ENCODE results near the gene CBL.

Gene CBL

DNA sequence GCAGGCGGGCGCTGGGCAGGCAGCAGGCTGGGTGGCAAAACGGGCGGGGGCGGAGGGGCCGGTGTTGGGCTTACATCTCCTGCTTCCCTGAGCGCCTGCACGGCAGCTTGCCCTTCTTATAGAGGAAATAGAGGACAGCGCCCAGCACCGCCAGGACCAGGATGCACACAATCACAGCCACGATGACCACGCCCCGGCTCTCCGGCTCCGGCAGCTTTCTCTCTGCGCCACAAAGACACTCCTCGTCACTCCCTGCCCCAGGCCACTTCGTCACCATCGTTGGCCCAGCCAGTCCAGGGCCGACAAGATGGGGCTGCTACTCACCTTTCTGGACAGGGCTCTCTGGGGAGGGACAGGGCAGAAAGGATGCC, 104.5 kb downstream of the CBL start:
- DNase-seq (ENCODE audit: low spot score), result no peak

DNA sequence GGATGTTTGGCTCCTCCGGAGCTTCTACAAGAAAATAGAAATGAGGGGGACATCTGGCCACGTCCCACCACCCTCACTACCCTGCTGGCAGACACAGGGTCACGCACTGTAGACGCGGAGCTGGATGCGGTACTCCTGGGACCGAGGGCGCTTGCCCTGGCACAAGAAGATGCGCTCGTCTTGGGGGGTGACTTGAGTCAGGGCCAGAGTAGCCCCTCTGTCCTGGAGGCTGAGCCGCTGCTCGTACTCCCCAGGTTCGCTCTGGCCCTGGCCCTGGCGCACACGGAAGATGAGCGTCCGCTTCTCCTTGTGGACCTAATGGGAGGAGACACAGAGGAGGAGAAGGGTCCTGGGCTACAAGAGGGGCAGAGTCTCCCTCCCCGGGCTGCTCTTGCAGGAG, 108.6 kb downstream of the CBL start:
- no peak for DNase-seq (ENCODE audit: low spot score)

DNA sequence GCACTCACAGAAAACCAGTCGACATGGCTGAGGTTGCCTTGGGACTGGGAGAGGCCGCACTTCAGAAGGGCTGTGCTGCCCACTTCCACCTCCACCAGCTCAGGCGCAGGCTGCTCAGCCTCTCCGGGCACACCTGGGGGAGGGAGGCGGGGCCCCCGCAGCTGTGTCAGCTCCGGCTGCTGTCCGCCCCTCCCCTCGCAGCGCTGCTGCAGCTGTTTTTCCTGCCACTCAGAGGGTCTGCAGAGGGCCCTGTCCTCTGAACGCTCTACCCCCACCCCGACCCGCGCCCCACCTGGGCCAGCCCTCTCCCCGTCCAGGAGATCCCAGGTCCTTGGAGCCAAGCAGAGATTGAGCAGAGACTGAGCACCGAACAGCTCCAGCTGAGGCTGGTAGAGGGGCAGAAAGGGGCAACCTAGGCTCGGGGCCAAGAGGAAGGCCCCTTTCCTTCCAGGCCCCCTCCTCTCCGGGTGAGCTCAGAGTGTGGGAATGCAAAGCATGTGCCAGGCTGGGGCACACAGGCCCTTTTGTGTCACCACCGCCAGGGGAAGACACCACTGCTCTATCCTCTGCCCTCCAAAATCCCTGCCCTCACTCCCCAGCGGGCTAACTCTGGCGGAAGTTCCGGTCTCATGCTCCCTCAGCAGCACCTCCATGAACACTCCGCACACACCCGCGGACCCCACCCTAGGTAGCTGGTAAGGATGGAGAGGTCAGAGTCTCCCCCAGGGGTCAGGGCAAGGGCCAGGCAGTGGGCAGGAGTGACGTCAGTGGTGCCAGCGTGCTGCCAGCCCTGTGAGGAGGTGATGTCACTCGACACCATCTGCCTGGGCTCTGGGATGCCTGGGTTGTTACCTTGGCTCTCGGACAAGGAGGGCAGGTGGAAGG, 109.2 kb downstream of the CBL start:
- DNase-seq (ENCODE audit: low spot score), result no peak

DNA sequence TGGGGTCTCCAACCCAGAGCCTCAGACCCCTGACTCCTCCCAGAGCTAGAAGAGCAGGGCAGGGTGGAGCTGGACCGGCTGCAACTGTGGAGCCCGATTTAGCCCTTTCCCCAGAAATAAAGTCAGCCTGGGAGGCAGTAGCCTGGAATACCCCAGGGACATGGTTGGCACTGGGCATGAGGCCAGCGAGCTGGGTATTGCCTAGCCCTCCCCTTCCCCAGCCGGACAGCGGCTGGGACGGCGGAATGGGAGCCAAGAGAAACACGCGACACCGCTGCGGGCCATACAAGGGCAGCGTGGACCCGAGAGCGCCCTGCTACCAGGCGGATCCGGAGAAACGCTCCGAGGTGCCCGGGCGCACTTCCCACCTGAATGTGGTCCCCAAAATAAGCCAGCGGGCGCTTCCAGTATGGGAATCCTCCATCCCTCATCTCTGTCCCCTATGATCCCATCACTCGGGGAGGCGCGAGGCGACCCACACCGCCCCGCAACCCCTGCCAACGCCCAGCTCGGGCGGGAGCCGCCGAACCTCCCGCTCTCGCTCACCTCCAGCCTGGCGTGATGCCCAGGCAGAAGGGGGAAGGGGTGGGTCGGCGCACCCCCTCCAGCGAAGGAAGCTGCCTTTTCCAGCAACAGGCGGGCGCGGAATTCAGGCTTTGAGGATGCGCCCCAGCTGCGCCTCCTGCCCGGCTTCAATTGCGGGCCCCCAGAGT, 110.0 kb downstream of the CBL start:
- no peak for DNase-seq (ENCODE audit: low spot score)

DNA sequence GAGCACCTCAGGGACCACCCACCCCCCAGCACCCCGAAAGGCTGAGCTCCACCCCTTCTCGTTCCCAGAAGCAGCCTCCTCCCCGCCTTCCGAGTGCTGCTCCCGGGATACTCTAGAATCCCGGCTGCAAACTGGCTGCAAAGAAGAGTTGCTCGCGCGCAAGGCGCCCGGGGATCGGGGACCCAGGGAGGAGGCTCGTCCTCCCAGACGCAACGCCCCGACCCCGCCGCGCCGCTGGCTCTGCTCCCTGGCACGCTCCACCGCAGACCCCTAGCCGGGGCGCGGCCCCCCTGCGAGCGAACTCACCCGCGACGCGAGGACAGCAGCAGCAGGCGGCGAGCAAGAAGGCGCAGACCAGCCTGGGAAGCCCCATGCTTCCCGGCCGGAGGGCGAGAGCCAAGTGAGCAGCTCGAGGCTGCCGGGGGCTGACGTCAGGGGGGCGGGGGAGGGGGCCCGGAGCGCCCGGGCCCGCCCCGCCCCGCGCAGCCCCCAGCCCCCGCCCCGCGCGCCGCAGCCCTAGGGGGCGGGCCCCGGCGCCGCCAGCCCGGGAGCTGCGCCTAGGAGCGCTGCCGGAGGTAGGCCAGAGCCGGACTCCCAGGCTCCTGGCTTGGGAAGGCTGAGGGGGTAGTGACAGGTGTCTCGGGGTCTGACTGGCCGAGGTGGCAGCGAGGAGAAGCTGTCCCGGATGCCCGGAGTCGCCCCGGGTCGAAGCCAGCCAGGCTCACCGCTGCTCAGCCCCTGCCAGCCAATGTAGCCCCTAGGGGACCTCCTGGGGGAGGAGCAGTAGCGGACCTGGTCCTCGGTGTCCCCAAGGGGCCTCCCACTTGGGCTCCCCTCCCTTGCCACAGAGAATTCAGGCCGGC, 110.8 kb downstream of the CBL start, which contains the start of gene MCAM:
MCAM (minus strand) TSS at position 402 of the 863 bp plus-strand sequence; CDS start at position 373, 29 bp downstream.
- no peak for DNase-seq (ENCODE audit: low spot score)

DNA sequence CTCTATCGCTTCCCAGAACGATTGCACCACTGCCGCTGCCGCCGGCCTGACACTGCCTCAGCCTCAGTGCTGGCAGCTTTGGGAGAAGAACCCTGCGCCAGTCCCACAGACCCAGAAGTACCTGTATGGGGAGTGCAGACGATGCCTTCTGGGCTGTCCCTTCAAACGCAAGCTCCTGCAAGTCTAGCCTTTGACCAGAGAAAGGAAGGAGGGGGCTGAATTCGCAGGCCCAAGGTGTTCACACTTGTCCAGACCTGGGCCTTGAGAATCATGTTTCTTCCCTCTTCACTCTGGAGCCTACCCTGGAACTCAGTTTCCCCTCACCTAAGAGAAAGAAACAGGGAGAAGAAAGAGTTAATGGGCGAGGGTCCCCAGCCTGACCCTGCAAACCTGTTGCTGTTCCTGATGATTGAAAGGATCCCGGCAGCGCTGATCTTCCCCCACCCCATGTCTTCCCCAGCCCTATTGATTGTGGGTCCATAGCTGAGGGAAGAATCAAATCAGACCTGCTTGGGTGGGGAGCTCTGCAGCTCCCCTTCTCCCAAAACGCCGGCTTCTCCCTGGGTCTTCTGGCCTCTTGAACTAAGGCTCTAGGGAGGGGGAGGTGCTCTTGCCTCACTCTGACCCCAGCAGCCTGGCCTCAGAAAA, 111.6 kb downstream of the CBL start:
- no peak for DNase-seq (ENCODE audit: low spot score)

DNA sequence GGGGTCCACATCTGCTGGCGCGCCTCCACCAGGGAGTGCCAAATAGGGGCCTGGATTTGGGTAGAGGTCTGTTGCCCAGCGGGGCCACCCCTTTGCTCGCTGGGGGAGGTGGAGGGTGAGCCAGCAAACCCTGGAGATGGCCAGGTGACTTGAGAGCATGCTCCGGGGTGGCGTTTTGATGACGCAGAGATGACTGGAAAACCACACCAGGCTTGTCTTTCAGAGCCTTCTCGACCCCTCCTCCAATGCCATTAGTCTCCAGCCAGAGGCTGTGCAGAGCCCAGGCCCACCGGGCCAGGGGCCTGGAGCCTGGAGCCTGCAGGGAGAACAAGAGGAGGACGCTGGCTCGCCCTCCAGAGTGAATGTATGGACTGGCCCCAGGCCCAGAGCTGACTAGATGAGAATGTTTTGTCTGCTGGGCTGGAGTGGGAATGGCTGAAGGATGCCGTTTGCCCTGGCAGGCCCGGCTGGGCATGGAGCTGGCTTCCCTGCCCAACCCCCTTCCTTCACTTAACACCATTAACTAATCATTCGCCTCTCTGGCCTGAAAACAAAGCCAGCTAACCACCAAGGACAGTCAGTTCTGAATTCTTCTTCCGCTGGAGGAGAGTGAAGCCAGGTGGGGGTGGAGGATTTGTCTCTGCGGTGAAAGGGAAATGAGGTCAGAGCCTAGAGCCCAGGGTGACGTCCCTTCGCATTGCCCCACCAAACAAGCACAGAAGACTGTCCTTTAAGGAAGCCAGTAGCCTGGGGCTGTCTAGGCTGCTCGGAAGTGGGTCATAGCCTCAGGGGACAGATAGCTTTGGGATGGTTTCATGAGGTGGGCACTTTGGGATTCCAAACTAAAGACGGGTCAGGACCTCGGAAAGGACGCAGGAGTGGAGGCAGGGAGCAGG, 112.3 kb downstream of the CBL start:
- DNase-seq (ENCODE audit: low spot score), result no peak

DNA sequence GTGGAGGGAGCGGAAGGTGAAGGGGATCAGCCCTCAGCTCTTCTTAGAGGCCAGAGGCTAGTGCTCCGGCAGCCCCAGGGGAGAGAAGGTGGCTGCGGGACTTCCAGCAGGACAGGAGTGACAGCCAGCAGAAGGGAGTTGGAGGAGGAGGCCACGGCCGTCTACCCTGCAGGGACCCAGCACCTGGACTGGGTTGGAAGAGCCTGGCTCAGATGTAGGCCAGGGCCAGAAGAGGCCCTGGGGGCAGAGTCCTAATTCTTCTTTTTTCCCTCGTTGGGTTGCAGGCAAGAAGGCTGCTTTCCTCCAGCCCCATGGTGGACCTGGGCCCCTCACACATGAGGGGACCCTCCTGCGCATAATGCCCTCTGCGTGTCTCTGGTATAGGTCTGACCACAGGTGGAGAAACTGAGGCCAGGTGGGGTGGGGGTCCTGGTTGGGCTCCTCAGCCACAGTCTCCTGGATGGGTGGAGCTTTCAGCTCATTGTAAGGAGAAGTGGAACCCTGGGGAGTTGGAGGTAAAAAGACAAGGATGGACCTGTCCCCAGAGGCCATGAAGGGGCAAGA, 113.1 kb downstream of the CBL start:
- no peak for DNase-seq (ENCODE audit: low spot score)

DNA sequence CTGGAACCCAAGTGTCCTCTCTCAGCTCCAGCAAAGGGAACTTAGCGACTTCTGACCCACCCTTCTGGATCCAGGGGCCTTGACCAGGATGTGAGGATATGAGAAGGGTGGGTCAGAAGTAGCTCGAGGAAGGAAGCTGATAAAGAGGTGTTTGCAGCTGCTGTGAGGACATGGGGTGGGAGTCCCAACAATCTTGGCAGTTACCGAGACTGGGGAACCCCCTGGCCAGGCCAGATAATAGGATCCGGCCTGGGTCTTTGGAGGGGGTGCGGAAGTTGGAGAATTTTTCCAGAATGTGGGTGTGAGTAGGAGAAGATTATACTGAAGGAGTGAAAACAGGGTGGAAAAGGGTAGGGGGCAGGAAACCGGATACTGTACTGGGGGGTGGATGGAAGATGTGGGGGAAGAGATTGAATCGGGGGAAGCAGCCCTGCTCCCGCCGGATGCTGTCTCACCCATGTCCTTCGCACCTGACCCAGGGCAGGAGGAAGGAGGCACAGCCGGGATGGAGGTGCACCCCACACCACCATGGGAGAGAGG, 113.6 kb downstream of the CBL start:
- DNase-seq (ENCODE audit: low spot score), result no peak

DNA sequence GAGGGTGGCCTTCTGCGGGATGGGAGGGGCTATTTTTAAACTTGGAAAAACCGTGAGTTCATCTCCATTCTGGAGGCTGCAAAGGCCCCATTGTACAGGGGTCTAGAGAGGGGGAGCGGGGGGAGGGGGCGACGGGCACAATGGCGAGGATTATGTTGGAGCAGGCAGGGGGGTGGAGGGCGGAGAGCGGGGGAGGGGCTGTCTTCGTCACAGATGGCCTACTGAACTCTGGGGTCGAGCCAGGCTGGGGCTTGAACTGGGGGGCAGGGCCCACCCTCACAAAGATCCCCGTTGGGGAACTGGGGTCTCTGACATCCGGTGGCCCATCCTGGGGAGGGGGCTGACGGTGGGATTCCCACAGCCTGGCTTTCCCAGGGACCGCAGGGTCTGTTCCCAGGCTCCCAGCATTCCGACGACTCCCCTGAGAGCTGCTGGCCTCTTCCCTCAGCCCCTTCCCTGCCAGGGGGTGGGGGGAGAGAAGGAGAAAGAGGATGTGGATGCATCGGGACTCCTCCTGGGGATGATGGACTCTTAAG, 114.2 kb downstream of the CBL start:
- DNase-seq (ENCODE audit: low spot score), result no peak

DNA sequence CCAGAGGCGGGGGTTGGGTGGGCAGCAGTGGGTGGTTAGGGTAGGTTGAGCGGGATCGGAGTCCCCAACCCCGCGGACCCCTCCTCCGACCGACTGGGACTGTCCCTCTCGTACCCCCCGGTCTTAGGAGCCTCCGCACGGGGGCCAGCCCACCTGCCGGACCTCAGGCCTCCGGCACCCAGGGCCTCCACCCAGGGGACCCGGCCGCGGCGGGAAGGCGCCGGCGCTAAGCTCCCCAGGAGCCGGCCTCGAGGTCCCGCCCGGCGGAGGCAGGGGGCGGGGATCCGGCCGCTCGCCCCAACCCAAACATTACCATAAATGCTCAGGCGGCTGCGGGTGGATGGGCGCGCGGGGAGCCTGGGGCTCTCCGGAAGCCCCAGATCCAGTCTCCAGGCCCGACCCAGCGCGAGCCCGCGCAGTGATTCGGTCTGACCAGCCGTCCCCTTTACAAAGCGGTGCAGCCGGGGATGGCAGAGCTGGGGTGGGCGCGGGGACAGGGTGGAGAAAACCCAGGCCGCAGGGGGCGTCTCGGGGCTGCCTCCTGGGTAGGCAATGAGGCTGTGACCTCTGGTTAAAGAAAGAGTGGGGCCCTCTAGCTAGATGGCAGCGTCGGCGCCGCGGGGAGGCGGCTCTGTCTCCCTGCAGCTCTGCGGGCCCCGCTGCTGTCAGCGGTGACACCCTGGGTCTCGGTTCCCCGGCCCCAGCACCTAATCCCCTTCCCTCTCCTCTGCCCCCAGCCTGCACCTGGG, 114.8 kb downstream of the CBL start:
- no peak for DNase-seq (ENCODE audit: low spot score)

DNA sequence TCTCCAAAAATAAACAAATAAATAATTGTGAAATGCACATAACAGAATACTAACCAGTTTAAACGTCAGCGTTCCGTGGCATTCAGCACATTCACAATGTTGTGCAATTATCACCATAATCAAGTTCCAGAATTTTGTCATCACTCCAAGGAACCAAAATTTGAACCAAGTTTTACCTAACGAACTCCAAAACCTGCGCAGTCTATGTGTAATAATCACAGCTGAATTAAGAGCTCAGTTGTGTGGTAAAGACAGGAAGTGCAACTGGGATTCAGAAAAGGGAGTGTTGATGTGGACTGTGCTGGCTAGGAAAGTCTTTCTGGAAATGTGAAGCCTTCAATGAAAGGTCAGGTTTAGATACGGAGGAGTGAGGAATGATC, 116.2 kb downstream of the CBL start:
- DNase-seq (ENCODE audit: low spot score), result no peak

DNA sequence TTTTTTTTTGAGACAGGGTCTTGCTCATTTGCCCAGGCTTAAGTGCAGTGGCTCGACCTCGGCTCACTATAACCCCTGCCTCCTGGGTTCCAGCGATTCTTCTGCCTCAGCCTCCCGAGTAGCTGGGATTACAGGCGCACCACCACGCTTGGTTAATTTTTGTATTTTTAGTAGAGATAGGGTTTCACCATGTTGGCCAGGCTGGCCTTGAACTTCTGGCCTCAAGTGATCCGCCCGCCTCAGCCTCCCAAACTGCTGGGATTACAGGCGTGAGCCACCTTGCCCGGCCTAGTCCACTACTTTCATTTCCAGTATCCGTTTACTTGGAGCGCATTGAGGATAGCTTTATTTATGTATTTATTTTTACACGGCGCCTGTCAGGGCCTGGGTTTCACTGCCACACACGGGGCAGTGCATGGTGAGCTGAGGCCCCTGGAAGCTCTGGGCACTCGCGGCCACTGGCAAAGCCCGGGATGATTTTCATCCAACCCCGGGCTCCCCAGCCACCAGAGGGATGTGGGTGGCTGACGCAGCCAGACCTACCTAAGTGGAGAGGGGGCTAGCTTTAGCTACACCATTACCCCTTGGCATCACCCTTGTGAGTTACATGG, 116.9 kb downstream of the CBL start:
- DNase-seq (ENCODE audit: low spot score), result no peak

DNA sequence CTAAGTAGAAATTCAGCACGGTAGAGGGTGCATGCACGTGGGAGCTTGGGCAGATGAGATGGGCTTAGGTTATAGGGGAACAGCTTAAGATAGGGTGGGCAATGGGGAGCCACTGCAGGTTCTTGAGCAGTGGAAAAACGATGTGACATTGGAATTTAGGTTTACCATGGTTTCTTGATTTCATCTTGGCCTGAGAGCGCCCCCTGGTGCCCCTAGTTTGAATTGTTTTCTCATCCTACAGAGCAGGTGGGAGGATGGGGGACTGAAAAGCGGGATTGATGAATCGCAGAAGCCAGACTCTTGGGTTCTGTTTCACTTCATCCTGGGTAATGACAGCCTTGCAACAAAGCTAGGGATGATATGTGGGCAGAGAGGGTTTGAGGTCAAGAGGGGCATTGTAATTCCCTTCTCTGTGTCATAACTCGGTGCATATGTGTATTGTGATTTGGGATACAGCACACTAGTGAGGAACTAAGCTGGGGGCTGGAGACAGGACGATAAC, 117.4 kb downstream of the CBL start:
- DNase-seq (ENCODE audit: low spot score), result peak; percentile 69

DNA sequence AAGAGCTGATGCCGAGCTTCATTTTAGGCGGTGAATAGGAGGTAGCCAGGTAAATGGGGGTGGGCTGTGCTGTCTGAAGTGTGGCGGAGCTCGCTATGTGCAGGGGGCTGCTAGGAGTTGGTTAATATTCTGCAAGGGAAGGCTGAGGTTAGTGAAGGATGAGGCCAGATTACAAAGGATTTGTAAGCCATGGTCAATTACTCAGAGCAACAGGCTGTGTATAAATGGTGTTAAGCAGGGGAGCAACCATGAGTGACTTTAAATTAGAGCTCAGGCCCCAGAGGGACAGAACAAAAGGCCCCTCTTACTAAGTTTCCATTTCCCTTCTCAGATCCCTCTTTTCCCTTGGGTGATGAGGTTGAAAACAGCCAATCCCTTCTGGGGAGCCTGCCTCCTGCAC, 118.0 kb downstream of the CBL start:
- no peak for DNase-seq (ENCODE audit: low spot score)

DNA sequence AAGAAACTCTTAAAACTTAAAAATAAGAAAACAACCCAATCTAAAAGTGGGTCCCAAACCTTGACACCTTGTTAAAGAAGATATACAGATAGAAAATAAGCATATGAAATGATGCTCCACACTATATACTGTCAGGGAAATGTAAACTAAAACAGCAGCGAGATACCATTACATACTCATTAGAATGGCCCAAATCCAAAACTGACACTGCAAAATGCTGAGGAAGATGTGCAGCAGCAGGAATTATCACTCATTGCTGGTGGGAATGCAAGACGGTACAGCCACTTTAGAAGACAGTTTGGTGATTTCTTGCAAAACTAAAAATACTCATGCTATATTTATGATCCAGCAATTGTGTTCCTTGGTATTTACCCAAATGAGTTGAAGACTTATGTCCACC, 123.2 kb downstream of the CBL start:
- DNase-seq (ENCODE audit: low spot score), result no peak

DNA sequence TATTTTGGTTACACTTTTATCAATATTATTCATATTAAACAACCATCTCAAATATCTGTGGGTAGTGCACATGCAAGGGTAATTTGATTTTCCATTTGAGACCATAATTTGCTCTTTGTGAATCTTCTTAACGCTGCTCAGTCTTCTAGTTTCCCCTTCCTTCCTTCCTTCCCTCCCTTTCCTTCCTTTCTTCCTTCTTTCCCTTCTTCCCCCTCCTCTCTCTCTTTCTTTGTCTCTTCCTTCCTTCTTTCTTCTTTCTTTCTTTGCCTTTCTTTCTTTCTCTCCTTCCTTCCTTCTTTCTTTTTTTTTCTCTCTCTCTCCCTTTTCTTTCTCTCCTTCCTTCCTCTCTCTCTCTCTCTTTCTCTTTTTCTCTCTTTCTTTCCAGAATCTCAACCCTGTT, 124.1 kb downstream of the CBL start:
- DNase-seq (ENCODE audit: low spot score), result no peak

DNA sequence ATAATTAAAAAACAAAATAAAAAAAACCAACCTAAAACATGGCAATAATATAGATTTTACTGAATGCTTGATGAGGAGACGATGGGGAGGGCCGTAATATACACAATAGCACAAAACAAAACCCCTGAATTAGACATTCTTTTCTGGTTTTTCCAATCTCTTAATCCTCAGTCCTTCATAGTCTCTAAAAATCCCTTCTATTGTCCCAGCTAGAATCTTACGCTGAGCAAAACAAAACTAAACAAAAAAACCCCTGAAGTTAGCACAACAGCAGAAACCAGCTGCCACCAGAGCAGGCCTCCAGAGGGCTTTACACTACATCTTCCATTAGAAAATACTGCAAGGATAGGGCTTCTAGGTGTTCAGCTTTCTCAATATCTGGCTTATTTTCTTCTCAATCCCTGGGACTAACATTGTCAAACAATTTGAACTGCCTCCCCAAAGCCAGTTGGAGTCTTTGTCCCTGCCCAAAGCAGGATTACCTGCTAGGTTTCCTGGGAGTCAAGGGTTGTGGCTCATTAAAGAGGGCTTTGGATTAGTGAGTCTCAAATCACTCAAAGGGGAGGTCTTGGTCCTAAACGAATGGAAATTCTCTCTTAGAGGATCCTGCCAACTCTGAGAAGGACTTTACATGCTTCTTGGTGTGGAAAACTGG, 126.1 kb downstream of the CBL start:
- DNase-seq (ENCODE audit: low spot score), result no peak

All from RKO (cell line).